HepG2 (cell line): Measurements from ENCODE around the gene RPL31. TPM values are rescaled to one million over a fixed set of nuclear protein-coding genes. Genes with fewer than 3 reads are reported as not detected.

Experiments used
- CENPT ChIP-seq: sonication (generic); formaldehyde crosslinking; IDR thresholded peaks from 2 replicates; pipeline ENCODE4 v1.8.0; 2022; ENCODE audit warnings: low read depth, mild to moderate bottlenecking, moderate library complexity, missing genetic modification reagents
- ELK4 ChIP-seq: sonication (generic); formaldehyde crosslinking; IDR thresholded peaks from 2 replicates; pipeline ENCODE4 v1.9.0; 2021; ENCODE audit warnings: missing genetic modification reagents, borderline replicate concordance
- GATAD1 ChIP-seq: IDR thresholded peaks from 2 replicates; pipeline ENCODE4 v1.6.1; 2016; ENCODE audit warnings: missing genetic modification reagents, missing compliant biosample characterization
- PATZ1 ChIP-seq: sonication (generic); formaldehyde crosslinking; IDR thresholded peaks from 2 replicates; pipeline ENCODE4 v1.4.0; 2020; ENCODE audit warnings: missing genetic modification reagents
- POGZ ChIP-seq: sonication (generic); formaldehyde crosslinking; IDR thresholded peaks from 2 replicates; pipeline ENCODE4 v1.4.0; 2020; ENCODE audit warnings: mild to moderate bottlenecking, missing genetic modification reagents
- PREB ChIP-seq: sonication (generic); formaldehyde crosslinking; IDR thresholded peaks from 2 replicates; pipeline ENCODE4 v1.4.0; 2020; ENCODE audit warnings: missing genetic modification reagents
- RARG ChIP-seq: sonication (generic); formaldehyde crosslinking; IDR thresholded peaks from 2 replicates; pipeline ENCODE4 v1.4.0; 2020; ENCODE audit warnings: low read depth, mild to moderate bottlenecking, missing genetic modification reagents
- REST ChIP-seq, 2 experiments: IDR thresholded peaks; 2 replicates each; pipeline ENCODE4 v1.6.1; 2011 to 2012; ENCODE audit warnings: low read length in 2 of 2, borderline replicate concordance in 1 of 2, low read depth in 1 of 2, mild to moderate bottlenecking in 1 of 2, moderate library complexity in 1 of 2
- TCF7 ChIP-seq: sonication (generic); IDR thresholded peaks from 2 replicates; pipeline ENCODE4 v1.6.1; 2016; ENCODE audit warnings: antibody characterized with exemption, low read depth
- TSC22D2 ChIP-seq: sonication (generic); formaldehyde crosslinking; IDR thresholded peaks from 2 replicates; pipeline ENCODE4 v1.5.1; 2020; ENCODE audit warnings: missing genetic modification reagents, mild to moderate bottlenecking, borderline replicate concordance
- ZFP90 ChIP-seq: sonication (generic); formaldehyde crosslinking; IDR thresholded peaks from 2 replicates; pipeline ENCODE4 v1.8.0; 2022; ENCODE audit warnings: missing genetic modification reagents, mild to moderate bottlenecking, inconsistent platforms, borderline replicate concordance
- ZMYM4 ChIP-seq: sonication (generic); formaldehyde crosslinking; IDR thresholded peaks from 2 replicates; pipeline ENCODE4 v1.8.1; 2023; ENCODE audit warnings: mild to moderate bottlenecking, missing genetic modification reagents
- ZNF230 ChIP-seq: sonication (generic); formaldehyde crosslinking; IDR thresholded peaks from 2 replicates; pipeline ENCODE4 v1.4.0; 2020; ENCODE audit warnings: mild to moderate bottlenecking, missing genetic modification reagents
- ZNF260 ChIP-seq: sonication (generic); formaldehyde crosslinking; IDR thresholded peaks from 2 replicates; pipeline ENCODE4 v1.4.0; 2020; ENCODE audit warnings: missing genetic modification reagents, low read depth, mild to moderate bottlenecking, borderline replicate concordance
- ZNF343 ChIP-seq: sonication (generic); formaldehyde crosslinking; IDR thresholded peaks from 2 replicates; pipeline ENCODE4 v1.4.0; 2020; ENCODE audit warnings: mild to moderate bottlenecking, missing genetic modification reagents
- ZNF605 ChIP-seq: sonication (generic); formaldehyde crosslinking; IDR thresholded peaks from 2 replicates; pipeline ENCODE4 v1.8.0; 2022; ENCODE audit warnings: mild to moderate bottlenecking, missing genetic modification reagents
- ZNF770 ChIP-seq: sonication (generic); formaldehyde crosslinking; IDR thresholded peaks from 2 replicates; pipeline ENCODE4 v1.5.0; 2020; ENCODE audit warnings: mild to moderate bottlenecking, missing genetic modification reagents
- ZSCAN22 ChIP-seq: sonication (generic); formaldehyde crosslinking; IDR thresholded peaks from 2 replicates; pipeline ENCODE4 v1.4.0; 2020; ENCODE audit warnings: mild to moderate bottlenecking, missing genetic modification reagents
- polyA plus RNA-seq, 8 experiments: library from polyadenylated mRNA; depleted of rRNA in 3 of 8; stranded (reverse) in 7 of 8; unstranded in 1 of 8; fragments of >200 nt; fragmentation: Illumina TruSeq in 4 of 8; extraction: Trizol in 4 of 8; gene quantifications; 2 replicates each; pipeline versions ENCODE4 v1.2.1 to v1.2.3, GENCODE V29; 2011 to 2016; ENCODE audit warnings: low read depth in 4 of 8, missing spikeins in 1 of 8, mixed read lengths in 1 of 8; ENCODE audit not compliant: insufficient read depth in 1 of 8
- total RNA-seq, 5 experiments: library from RNA; depleted of rRNA; stranded (reverse); fragments of >200 nt; fragmentation: Illumina TruSeq; extraction: Trizol; gene quantifications; 2 replicates each; pipeline ENCODE4 v1.2.3, GENCODE V29; 2016; ENCODE audit warnings: low read depth in 1 of 5

The RPL31 gene
- total and polyA plus RNA-seq, 2 of the 13 experiments (the other 11 are each of a cell fraction or from before 2014, with no cell fraction given): 3,331 to 3,582 TPM

GRCh38 chr2:101001691-101002561, at the start of gene RPL31 (continued):
- TF ChIP-seq PATZ1: peak; percentile 86
- TF ChIP-seq ZNF605: peak; percentile 99
- TF ChIP-seq POGZ (CRISPR knock-in tag): peak; percentile 92
- TF ChIP-seq ZNF230: peak; percentile 99
- peak in 1 of 2 experiments; percentile 86; a peak in 2 of 4 replicates for TF ChIP-seq REST (IDR thresholded peaks at IDR 0.05; ENCODE audit: borderline replicate concordance in 1 of 2, low read depth in 1 of 2, low read length in 2 of 2)
- TF ChIP-seq CENPT (CRISPR knock-in tag): peak; percentile 98; the same call in 1 of the 2 replicates
- no peak; the same call in 1 of the 2 replicates for TF ChIP-seq ELK4 (CRISPR knock-in tag)
- no peak; the same call in none of the 2 replicates for TF ChIP-seq ZNF770 (CRISPR knock-in tag)
- 0 out of 2 replicates have a peak, but pooled peaks have one; percentile 56 for TF ChIP-seq PREB (CRISPR knock-in tag)
- peak; percentile 98 for TF ChIP-seq TSC22D2
- peak; percentile 97 for TF ChIP-seq ZMYM4 (CRISPR knock-in tag)
- peak; percentile 96 for TF ChIP-seq ZFP90 (CRISPR knock-in tag)
- TF ChIP-seq ZNF343 (CRISPR knock-in tag): peak; percentile 95
- peak; percentile 80 for TF ChIP-seq ZSCAN22 (CRISPR knock-in tag)
- 0 out of 2 replicates have a peak, but pooled peaks have one; percentile 22 for TF ChIP-seq TCF7
- peak; percentile 94 for TF ChIP-seq GATAD1 (CRISPR knock-in tag)
- peak; percentile 97 for TF ChIP-seq ZNF260 (CRISPR knock-in tag)
- TF ChIP-seq RARG (CRISPR knock-in tag): no peak
